Suprapubic skin (tissue), 4 donors: ENCODE measurements around the gene MINDY3. TPM values are rescaled to one million over a fixed set of nuclear protein-coding genes. Genes with fewer than 3 reads are reported as not detected.

Experiments used
- DNase-seq, 2 donors: peaks; one replicate each; pipeline ENCODE4 v3.0.0-alpha.2; 2019; ENCODE audit warnings: low spot score in 2 of 2
- H3K27ac ChIP-seq: fragments of 200-600 bp; sonication (generic); one replicate; pipeline ENCODE4 v1.5.1; 2019
- H3K27me3 ChIP-seq: fragments of 200-600 bp; sonication (generic); one replicate; pipeline ENCODE4 v1.5.1; 2019
- H3K36me3 ChIP-seq: fragments of 200-600 bp; sonication (generic); one replicate; pipeline ENCODE4 v1.5.1; 2019
- H3K4me1 ChIP-seq: fragments of 200-600 bp; sonication (generic); one replicate; pipeline ENCODE4 v1.5.1; 2019
- H3K4me3 ChIP-seq: fragments of 200-600 bp; sonication (generic); one replicate; pipeline ENCODE4 v1.5.1; 2019; ENCODE audit warnings: mild to moderate bottlenecking
- H3K9me3 ChIP-seq: fragments of 200-600 bp; sonication (generic); one replicate; pipeline ENCODE4 v1.5.1; 2019
- CTCF ChIP-seq, 2 donors: fragments of 200-600 bp in 1 of 2; fragments of 450-650 bp in 1 of 2; sonication (generic) in 1 of 2; IDR thresholded peaks; one replicate each; pipeline ENCODE4 v1.5.1; 2016 to 2019; ENCODE audit warnings: antibody characterized with exemption in 2 of 2, mild to moderate bottlenecking in 1 of 2, moderate library complexity in 1 of 2
- EP300 ChIP-seq: sonication (generic); formaldehyde crosslinking; IDR thresholded peaks from one replicate; pipeline ENCODE4 v1.6.1; 2017; ENCODE audit warnings: antibody characterized with exemption
- POLR2A ChIP-seq, 2 donors: fragments of 450-650 bp; IDR thresholded peaks; one replicate each; pipeline ENCODE4 v1.6.1; 2017; ENCODE audit warnings: antibody characterized with exemption in 2 of 2, mild to moderate bottlenecking in 2 of 2, moderate library complexity in 2 of 2
- POLR2AphosphoS5 ChIP-seq, 3 donors: sonication (generic); formaldehyde crosslinking; IDR thresholded peaks; one replicate each; pipeline ENCODE4 v1.6.1; 2017; ENCODE audit warnings: antibody characterized with exemption in 3 of 3
- WGBS: methylation state at CpG from one replicate; pipeline ENCODE4 v1.1.5; 2018; 5-methylcytosine and 5-hydroxymethylcytosine counted together
- total RNA-seq, 4 donors: library from RNA; depleted of rRNA; stranded (reverse); fragments of >200 nt; gene quantifications; one replicate each; pipeline ENCODE4 v1.1.0, GENCODE V29; 2016

Gene MINDY3
- total RNA-seq, 4 donors from 2014 or later, result 18.9 to 37.8 (median 24.9) TPM

- 64% methylated on average over 1 of the region's 1 CpG for WGBS
- no peak overlapping the region for H3K4me3 ChIP-seq
- peak overlapping the region; percentile 51 for H3K27ac ChIP-seq
- DNase-seq, result no peak
- H3K9me3 ChIP-seq, result no peaks in the 10 kb centered on the region
- peaks cover 8% of the 10 kb centered on the region for H3K4me1 ChIP-seq
- peaks cover 26% of the 10 kb centered on the region for H3K36me3 ChIP-seq
- TF ChIP-seq CTCF (IDR thresholded peaks at IDR 0.05) (no peak), POLR2AphosphoS5 (IDR thresholded peaks at IDR 0.05) (no peak), POLR2A (IDR thresholded peaks at IDR 0.05) (no peak), EP300 (no peak)
- no peaks in the 10 kb centered on the region for H3K27me3 ChIP-seq
These were observed 70.3 kb downstream of the MINDY3 start for GRCh38 chr10:15789793-15790525.

GRCh38 chr10:15787426-15787825 is 72.9 kb downstream of the MINDY3 start:
- no peak overlapping the region for H3K4me3 ChIP-seq

GRCh38 chr10:15784662-15785300 is 75.5 kb downstream of the MINDY3 start:
- Histone ChIP-seq H3K27ac (no peak overlapping the region), H3K36me3 (peaks cover 53% of the 10 kb centered on the region)
- TF ChIP-seq CTCF (IDR thresholded peaks at IDR 0.05), result no peak
- TF ChIP-seq POLR2AphosphoS5 (IDR thresholded peaks at IDR 0.05), result no peak
- TF ChIP-seq EP300, result no peak

More at GRCh38 chr10:15787426-15787825, 72.9 kb downstream of the MINDY3 start:
- Histone ChIP-seq H3K27ac (no peak overlapping the region), H3K9me3 (no peaks in the 10 kb centered on the region), H3K4me1 (peaks cover 8% of the 10 kb centered on the region), H3K36me3 (peaks cover 38% of the 10 kb centered on the region), H3K27me3 (no peaks in the 10 kb centered on the region)
- DNase-seq, result no peak
- WGBS, result 90% methylated on average over 5 of the region's 5 CpGs
- TF ChIP-seq EP300 (no peak), POLR2AphosphoS5 (IDR thresholded peaks at IDR 0.05) (no peak), POLR2A (IDR thresholded peaks at IDR 0.05) (no peak), CTCF (IDR thresholded peaks at IDR 0.05) (no peak)

GRCh38 chr10:15783941-15784636 is 76.2 kb downstream of the MINDY3 start:
- DNase-seq, result no peak
- Histone ChIP-seq H3K4me1 (no peaks in the 10 kb centered on the region), H3K4me3 (no peak overlapping the region), H3K27ac (no peak overlapping the region), H3K27me3 (no peaks in the 10 kb centered on the region), H3K36me3 (peaks cover 53% of the 10 kb centered on the region), H3K9me3 (no peaks in the 10 kb centered on the region)
- WGBS, result 81% methylated on average over 5 of the region's 5 CpGs
- TF ChIP-seq EP300, result no peak
- no peak for TF ChIP-seq CTCF (IDR thresholded peaks at IDR 0.05)
- no peak for TF ChIP-seq POLR2A (IDR thresholded peaks at IDR 0.05)
- TF ChIP-seq POLR2AphosphoS5 (IDR thresholded peaks at IDR 0.05), result no peak

More at GRCh38 chr10:15784662-15785300, 75.5 kb downstream of the MINDY3 start:
- H3K9me3 ChIP-seq, result no peaks in the 10 kb centered on the region
- DNase-seq, result no peak
- H3K4me3 ChIP-seq, result no peak overlapping the region
- WGBS, result 96% methylated on average over 8 of the region's 8 CpGs
- no peaks in the 10 kb centered on the region for H3K4me1 ChIP-seq
- H3K27me3 ChIP-seq, result no peaks in the 10 kb centered on the region

GRCh38 chr10:15782851-15783250 is 77.5 kb downstream of the MINDY3 start:
- no peak for DNase-seq
- peaks cover 50% of the 10 kb centered on the region for H3K36me3 ChIP-seq
- H3K4me1 ChIP-seq, result no peaks in the 10 kb centered on the region
- 83% methylated on average over 4 of the region's 4 CpGs for WGBS
- no peak overlapping the region for H3K27ac ChIP-seq
- no peak overlapping the region for H3K4me3 ChIP-seq
- H3K27me3 ChIP-seq, result no peaks in the 10 kb centered on the region
- H3K9me3 ChIP-seq, result no peaks in the 10 kb centered on the region
- TF ChIP-seq EP300, result no peak
- no peak for TF ChIP-seq CTCF (IDR thresholded peaks at IDR 0.05)
- TF ChIP-seq POLR2AphosphoS5 (IDR thresholded peaks at IDR 0.05), result no peak
- no peak for TF ChIP-seq POLR2A (IDR thresholded peaks at IDR 0.05)
